ENCODE measurements around the gene TMEM107.

TMEM107 gene

GRCh38 chr17:8220783-8221662 is 44.8 kb upstream of the TMEM107 start (continued):
- TF ChIP-seq ZSCAN30 (tag by site-specific recombination; IDR thresholded peaks at IDR 0.05) (peak; percentile 92), EGR2 (tag by site-specific recombination; IDR thresholded peaks at IDR 0.05; ENCODE audit: low read depth) (no peak), REST (tag by site-specific recombination; IDR thresholded peaks at IDR 0.05) (peak; percentile 22; the same call in 1 of the 2 replicates), ZFP37 (tag by site-specific recombination; IDR thresholded peaks at IDR 0.05) (peak; percentile 25; the same call in 1 of the 2 replicates), GLI2 (tag by site-specific recombination; IDR thresholded peaks at IDR 0.05; ENCODE audit: borderline replicate concordance, low read depth) (no peak), FEZF1 (tag by site-specific recombination; IDR thresholded peaks at IDR 0.05) (peak; percentile 25; the same call in 1 of the 2 replicates), ZNF791 (tag by site-specific recombination; IDR thresholded peaks at IDR 0.05) (no peak), ZNF341 (tag by site-specific recombination; IDR thresholded peaks at IDR 0.05; ENCODE audit: low read depth) (peak; percentile 44), HOXA7 (CRISPR knock-in tag; IDR thresholded peaks at IDR 0.05; ENCODE audit: borderline replicate concordance) (no peak), ZSCAN5A (tag by site-specific recombination; IDR thresholded peaks at IDR 0.05) (peak; percentile 21; the same call in 1 of the 2 replicates), ZNF624 (tag by site-specific recombination; IDR thresholded peaks at IDR 0.05) (no peak), ZNF132 (tag by site-specific recombination; IDR thresholded peaks at IDR 0.05; ENCODE audit: borderline replicate concordance) (no peak), ZNF157 (tag by site-specific recombination; IDR thresholded peaks at IDR 0.05) (no peak), ZSCAN16 (tag by site-specific recombination; IDR thresholded peaks at IDR 0.05) (peak; percentile 28; the same call in 1 of the 2 replicates), ZNF501 (tag by site-specific recombination; IDR thresholded peaks at IDR 0.05) (peak; percentile 37), ZNF521 (tag by site-specific recombination; IDR thresholded peaks at IDR 0.05) (no peak), ZNF311 (tag by site-specific recombination; IDR thresholded peaks at IDR 0.05; ENCODE audit: borderline replicate concordance) (no peak), HOXD13 (CRISPR knock-in tag; IDR thresholded peaks at IDR 0.05; ENCODE audit: borderline replicate concordance) (no peak), MEIS1 (CRISPR knock-in tag; IDR thresholded peaks at IDR 0.05; ENCODE audit: borderline replicate concordance) (no peak), ZBTB6 (tag by site-specific recombination; IDR thresholded peaks at IDR 0.05) (peak; percentile 47; the same call in 1 of the 2 replicates), ZNF133 (tag by site-specific recombination; IDR thresholded peaks at IDR 0.05) (no peak), ZSCAN18 (tag by site-specific recombination; IDR thresholded peaks at IDR 0.05) (no peak; the same call in 1 of the 2 replicates), ZSCAN23 (tag by site-specific recombination; IDR thresholded peaks at IDR 0.05) (peak; percentile 64; the same call in 1 of the 2 replicates), ZNF639 (tag by site-specific recombination; IDR thresholded peaks at IDR 0.05) (peak; percentile 81), ZNF366 (tag by site-specific recombination; conservative IDR thresholded peaks at IDR 0.05) (peak; percentile 10; the same call in 1 of the 2 replicates), ZNF16 (tag by site-specific recombination; IDR thresholded peaks at IDR 0.05; ENCODE audit: low read depth) (no peak), ZNF629 (tag by site-specific recombination; IDR thresholded peaks at IDR 0.05) (peak; percentile 80), ZNF138 (tag by site-specific recombination; IDR thresholded peaks at IDR 0.05; ENCODE audit: borderline replicate concordance) (no peak), ZNF175 (tag by site-specific recombination; IDR thresholded peaks at IDR 0.05) (no peak)
- TF ChIP-seq, protein P1, sequence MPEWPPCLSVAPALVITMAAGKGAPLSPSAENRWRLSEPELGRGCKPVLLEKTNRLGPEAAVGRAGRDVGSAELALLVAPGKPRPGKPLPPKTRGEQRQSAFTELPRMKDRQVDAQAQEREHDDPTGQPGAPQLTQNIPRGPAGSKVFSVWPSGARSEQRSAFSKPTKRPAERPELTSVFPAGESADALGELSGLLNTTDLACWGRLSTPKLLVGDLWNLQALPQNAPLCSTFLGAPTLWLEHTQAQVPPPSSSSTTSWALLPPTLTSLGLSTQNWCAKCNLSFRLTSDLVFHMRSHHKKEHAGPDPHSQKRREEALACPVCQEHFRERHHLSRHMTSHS (tag by site-specific recombination; IDR thresholded peaks at IDR 0.05), result no peak
